GM21576 (cell line): Measurements from ENCODE around the gene CCDC102A.

Experiments used
- ATAC-seq: cut with Tn5 transposase; IDR thresholded peaks from one replicate; pipeline ENCODE4 v1.9.1; 2021; ENCODE audit warnings: mild to moderate bottlenecking, moderate library complexity; ENCODE audit not compliant: unreplicated experiment

CCDC102A gene

DNA sequence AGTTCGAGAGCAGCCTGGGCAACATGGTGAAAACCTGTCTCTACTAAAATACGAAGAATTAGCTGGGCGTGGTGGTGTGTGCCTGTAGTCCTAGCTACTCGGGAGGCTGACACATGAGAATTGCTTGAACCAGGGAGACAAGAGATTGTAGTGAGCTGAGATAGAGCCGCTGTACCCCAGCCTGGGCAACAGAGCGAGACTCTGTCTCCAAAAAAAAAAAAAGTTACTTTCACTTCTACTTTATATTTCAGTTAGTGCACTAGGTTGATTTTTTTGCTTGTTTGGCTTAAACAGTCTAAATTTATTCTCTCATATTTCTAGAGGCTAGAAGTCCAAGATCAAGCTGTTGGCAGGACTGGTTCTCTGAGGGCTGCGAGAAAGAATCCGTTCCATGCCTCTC, 13.4 kb downstream of the CCDC102A start:
- ATAC-seq = no peak

DNA sequence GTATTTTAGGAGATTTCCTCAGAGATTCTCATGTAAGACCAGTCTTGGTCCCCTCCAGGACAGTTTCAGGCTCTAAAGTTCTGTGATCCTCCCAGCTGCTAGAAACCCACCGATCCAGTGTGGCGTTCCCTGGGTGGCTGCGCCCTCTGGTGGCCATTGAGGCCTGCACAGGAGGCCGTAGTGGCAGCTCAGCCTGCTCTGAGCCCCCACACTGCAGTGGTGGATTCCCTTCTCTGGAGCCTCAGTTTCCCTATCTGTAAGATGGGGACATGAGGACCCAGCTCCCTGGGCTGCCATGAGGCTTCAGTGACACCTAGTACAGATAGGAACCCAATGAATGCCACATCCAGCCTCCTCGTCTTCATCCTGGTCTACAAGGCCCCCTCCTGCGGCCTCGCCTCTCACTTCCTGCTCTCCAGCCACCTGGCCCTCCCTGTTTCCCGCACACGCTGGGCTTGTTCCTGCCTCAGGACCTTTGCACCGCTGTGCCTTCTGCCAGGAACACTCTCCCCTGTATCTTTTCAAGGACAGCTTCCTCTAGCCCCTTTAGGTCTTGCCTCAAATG, 16.5 kb downstream of the CCDC102A start:
- ATAC-seq = peak; percentile 67

DNA sequence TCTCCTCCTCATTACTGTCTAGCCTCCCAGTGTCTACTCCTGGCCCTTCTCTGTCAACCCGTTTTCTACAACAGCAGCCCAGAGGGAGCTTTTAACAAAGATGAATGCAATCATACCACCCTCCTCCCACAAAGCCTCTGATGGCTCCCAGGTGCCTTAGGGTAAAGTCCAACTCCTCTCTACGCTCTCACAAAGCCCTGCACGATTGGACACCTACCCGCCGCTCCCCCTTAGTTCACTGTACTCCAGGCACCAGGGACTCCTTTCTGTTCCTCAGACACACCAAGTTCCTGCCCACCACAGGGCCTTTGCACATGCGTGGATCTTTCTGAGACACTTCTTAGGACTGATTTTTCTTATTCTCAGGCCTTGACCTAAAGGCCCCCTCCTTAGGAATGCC, 17.4 kb downstream of the CCDC102A start:
- no peak for ATAC-seq

DNA sequence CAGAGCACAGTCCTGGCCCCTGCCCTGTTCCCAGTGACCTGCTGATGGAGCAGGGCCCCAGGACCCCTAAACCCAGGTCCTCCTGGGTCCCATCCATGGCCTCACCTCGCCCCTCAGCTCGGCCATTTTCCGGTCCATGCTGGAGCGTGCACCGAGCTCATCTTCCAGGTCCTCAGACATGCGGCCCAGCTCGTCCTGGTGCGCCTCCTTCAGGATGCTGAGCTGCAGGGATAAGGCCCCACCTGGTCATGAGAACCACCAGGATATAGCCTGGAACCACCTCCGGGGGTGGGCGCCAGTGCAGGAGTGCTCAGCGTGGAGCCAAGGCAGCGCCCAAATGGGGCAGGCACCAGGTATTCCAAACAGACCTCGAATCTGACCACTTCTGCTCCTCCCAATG, 17.9 kb downstream of the CCDC102A start:
- no peak for ATAC-seq

DNA sequence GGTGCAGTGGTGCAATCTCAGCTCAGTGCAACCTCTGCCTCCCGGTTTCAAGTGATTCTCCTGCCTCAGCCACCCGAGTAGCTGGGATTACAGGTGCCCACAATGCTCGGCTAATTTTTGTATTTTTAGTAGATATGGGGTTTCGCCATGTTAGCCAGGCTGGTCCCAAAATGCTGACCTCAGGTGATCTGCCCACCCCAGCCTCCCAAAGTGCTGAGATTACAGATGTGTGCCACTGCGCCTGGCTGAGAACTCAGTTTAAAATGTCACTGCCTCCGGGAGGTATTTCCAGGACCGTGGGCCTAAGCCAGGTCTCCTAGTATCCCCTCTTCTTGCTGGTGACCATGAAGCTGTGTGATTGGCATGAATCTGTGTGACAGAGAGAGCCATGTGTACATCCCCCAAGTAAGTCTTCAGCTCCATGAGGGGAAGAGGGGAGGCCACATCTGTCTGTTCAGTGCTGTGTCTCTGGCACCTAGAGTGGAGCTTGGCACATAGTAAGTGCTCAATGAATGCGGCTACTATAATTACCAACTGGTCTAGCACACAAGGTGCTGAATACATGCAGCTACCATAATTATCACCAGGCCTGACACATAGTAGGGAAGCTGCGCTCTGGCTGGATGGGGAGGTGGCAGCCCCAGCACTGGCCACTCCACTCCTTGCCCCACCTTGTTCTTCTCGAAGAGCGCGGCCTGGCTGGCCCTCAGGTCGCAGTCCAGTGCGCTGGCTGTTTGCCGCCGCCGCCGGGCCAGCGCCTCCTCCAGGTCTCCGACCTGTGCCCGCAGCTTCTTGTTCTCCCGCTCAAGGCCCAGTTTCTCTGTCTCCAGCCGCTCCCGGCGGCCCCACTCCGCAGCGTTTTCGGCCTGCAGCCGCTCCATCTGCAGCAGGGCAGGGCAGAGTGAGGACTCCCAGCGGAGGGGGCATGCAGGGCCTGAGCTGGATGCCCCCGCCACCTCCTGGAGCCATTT, 18.7 kb downstream of the CCDC102A start:
- ATAC-seq = no peak

DNA sequence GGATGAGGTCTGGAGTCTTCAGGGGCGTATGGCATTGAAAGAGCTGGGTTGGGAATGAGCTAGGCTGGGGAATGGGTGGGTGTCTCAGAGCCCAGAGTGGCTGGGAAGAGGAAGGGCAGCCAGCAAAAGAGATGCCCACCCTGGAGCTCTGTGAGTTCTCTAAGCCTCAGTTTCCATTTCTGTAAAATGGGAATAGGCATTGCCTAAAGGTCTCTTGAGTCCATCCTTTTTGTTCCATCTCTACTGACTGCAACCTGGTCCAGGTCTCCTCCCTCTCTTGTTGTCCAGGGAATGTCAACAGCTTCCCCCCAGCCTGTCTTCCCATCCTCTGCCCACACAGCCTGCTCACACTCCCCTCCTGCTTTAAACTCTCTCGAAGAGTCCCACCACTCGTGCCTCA, 19.6 kb downstream of the CCDC102A start:
- ATAC-seq = no peak

DNA sequence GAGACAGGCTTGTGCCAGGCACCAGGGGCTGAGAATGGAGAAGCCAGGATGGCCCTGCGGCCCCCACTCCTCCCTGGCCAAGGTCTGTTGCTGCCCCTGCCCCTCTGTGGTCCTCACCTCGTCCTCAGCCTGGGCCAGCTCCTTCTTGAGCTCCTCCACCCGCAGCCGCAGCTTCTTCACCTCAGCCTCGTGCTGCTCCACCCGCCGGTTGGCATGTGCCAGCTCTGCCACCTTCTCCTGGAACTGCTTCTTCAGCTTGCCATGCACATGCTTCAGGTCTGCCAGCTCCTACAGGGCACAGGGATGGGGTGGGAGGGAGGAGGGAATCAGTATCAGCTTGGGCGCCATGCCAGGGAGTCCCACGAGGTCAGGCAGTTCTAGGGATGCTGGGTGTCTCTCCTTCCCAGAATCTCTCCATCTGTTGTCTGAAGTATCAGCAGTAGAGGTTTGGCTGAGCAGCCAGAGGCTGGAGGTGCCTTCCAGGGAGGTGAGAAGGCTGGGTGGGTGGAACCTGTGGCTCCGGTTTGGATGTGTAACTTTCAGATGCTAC, 20.1 kb downstream of the CCDC102A start:
- no peak for ATAC-seq

DNA sequence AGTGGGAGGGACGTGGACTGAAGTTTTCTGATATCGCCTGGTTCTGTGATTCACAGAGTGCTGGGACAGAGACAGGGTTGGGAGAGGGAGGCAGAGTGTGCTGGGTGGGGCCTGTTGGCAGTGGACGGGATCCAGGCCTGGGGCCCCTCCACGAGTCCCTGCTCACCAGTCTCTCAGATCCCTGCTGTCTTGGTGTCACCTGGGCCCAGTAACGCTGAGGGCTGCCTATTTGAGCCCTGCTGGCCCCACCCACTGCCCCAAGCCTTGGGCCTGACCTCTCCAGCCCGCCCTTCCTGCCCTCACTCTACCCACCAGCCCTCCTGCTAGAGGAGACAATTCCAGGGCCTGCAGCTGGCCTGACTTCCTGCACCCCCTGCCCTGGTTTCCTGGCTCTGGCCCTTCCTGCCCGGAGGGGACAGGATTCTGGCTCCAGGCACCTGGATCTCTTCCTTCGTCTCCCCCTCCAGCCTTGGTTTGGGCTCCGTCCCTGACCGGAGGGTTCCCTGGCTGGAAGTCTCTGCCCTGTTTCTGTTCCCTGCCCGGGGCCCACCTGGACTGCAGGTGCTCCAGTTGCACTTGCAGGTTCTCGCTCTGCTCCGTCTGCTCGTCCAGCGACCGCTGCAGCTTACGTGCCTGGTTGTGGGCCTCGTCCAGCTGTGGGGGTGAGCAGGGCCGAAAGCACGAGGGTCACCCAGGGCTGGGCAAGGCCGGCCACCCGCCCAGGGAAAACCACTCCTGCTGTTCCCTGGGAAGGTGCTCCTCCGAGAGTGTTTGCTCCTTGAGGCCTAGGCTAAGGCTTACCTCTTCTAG, 21.4 kb downstream of the CCDC102A start:
- ATAC-seq = no peak

DNA sequence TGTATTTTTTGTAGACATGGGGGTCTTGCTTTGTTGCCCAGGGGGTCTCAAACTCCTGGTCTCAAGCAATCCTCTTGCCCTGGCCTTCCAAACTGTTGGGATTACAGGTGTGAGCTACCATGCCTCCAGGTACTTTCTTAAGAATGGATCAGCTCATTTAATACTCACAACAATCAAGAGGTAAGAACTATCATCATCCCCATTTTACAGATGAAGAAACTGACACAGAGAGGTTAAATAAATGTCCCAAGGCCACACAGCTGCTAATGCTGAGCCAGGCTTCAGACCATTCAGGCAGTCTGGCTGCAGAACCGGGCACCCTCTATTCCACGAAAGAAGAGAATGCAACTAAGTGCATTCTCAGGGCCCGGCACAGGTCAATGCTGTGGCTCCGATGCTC, 22.0 kb downstream of the CCDC102A start:
- no peak for ATAC-seq

DNA sequence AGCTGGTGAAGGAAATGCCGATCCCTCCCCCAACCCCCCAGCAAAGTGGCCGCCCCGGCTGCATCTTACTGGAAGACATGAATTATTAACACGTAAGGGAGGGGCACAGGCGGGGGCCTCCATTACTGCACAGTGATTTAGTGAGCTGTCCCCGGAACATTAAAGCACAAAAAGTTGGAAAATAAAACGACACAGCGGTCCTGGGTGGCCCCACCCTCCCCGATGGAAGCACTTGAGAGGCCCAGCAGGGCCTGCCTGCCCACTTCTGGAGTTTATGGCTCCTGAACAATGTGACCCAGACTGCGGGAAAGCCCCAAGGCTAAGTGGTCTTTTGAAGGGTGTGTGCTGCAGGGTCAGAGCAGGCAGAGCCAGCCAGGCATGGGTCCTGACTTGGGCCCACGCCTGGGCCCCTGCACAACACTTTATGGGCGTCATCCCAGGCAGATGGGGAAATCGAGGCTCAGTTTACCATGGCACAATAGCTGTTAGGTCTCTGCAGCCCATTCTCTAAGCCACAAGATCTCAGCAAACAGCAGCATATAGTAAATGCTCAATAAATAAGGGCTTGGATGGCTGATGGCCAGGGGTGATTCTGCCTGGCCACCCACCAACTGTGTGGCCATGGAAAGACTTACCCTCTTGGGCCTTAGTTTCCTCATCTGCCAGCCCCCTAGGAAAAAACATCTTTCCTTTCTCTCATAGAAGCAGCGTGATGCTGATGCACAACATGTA, 22.8 kb downstream of the CCDC102A start:
- no peak for ATAC-seq

DNA sequence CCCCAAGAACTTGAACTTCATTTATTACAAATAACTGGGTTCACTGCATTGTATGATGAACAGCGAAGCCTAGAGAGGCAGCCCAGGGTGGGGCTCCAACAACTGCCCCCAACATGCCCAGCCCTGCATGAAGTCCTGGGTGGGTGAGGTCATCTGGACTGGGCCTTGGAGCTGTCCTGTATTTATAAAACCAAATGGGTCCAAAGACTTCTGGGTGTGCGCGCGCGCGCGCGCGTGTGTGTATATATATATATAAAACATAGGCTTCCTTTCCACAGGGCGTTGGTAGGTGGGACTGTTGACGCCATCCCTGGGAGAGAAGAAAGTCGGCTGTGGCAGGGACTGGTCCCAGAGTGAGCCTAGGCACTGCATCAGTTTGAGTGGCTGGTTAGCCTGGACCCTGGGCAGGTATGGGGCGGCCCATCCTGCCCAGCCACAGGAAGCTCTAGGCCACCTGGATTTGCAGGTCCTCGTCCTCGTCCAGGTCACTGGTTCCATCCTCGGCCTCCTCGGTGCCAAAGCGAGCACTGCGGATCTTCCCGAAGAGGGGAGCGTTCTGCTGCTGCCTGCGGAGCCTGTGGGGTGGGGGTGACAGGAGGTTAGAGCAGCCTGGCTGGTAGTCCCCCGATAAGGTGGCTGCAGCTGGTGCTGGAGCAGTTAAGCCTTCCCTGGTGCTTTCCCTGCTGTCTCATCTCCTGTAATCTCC, 23.9 kb downstream of the CCDC102A start:
- no peak for ATAC-seq

DNA sequence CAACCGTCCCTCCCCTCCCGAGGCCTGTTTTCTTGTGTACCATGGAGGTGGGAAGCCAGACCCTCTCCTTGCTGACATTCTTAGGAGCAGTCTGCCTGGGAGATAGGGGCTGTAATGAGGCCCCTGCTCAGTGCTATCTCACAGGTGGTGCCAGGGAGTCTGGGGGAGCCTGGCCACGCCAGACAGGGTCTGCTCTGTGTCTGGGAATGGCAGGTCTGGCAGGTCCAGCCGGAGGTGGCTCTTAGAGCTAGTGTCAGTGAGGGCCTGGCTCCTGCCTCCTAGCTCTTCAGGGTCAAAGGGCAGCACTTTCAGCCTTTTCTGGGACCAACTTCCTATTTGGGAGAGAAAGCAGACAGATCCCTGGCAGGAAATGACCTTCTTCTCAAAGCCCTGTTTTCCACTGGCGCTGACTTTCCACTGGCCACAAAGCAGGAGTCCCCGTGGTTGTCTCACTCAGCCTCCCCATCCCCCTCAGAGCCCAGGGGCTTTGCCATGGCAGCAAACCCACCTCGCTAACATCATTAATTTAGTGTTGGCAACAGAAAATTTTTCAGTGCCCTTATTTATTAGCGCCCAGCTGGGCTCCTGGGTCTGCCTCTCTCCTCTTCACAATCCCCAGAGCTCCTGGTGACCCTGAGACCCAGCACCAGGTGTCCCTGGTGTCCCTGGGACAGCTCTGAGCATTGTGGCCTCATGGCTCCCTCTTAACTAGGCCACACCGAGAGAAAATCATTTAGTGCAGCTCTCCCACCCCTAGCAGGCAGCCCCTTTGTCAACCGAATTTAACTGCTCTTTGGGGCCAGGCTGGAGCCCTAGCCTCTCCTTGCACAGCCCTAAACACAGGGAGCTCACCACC, 26.1 kb downstream of the CCDC102A start:
- no peak for ATAC-seq

DNA sequence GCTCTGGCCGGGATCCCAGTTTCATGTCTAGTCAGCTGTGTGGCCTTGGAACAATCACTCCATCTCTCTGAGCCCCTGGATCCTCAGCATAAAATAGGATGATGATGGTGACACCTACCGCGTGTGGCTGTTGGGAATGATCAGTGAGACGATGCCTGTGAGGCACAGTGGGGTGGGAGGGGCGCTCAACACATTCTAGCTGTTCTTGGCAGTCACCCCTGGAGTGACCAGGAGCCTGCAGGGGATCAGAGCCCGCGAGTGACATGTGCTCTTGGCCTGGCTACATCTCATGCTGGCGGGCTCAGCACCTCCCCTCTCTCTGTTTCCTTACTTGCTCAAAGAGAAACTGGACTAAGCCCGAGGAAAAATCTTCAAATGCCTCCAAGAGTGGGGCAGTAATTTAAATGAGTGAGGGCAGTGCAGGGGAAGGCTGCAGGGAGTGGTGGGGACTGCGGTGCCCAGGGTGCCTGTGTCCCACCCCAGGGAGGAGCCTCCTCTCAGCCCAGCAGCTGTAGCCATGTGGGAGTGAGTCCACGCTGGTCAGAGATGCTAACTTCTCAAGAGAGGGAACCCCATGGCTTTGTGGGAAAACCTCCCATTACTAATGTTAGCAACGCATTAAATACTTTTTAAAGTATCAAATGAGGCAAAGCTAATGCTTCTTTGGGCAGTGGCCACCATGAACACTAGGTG, 27.0 kb downstream of the CCDC102A start:
- no peak for ATAC-seq

DNA sequence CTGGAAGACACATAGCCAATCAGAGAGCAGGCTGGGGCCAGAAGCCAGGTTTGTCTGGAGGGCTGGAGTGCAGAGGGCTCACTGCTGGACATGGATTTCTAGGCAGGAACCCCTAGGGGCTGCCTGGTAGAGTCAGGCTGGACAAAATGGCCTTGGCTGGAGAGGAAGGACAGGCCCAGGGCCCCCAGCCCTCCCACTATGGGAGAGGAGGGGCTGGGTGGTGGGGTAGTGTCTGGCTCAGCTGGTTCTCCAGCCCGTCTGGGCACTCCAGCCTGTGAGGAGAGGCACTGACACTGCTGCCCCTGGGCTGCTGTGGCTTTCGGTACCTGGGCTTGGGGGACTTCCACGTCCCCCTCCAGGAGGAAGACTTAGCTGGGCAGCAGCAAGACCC, 28.3 kb downstream of the CCDC102A start:
- ATAC-seq = no peak

DNA sequence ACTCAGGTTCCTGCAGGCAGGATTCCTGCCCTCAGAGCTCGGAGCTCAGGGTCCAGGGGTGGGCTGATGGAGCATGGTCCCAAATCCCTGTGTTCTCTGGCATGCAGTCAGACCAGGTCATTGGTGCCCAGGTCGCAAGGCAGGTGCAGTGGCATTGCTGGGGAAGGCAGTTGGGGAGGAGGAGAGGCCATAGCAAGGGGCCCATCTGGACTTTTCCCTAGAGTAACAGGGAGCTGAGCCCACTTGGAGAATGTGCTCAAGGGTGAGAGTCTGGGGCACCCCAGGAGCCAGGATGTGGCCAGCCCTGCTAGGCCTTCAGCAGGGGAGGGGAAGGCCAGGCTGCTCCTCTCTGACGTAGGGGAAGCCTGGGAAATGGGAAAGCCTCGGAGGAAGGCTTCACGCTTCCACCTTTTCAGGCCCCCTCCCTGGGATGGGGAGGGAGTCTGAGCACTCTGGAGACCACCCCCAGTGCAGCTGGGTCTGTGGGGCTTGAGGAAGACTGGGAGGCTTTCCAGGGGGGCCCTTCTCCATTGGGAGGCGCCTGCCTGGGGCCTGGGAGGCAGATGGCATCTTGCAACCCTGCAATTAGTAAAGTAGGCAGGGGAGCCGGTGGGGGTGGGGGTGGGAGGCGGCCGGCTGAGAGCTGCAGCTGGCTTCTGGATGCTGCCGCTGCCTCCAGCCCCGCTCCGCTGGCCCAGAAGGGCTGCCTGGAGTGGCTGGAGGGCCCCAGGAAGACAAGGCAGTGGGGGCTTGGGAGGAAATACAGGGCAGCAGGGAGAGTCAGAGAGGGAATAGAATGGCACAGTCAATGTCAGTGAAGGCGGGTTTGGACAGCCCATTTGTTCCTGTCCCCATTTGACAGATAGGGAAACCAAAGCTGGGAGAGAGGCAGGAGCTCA, 29.0 kb downstream of the CCDC102A start:
- ATAC-seq = no peak

DNA sequence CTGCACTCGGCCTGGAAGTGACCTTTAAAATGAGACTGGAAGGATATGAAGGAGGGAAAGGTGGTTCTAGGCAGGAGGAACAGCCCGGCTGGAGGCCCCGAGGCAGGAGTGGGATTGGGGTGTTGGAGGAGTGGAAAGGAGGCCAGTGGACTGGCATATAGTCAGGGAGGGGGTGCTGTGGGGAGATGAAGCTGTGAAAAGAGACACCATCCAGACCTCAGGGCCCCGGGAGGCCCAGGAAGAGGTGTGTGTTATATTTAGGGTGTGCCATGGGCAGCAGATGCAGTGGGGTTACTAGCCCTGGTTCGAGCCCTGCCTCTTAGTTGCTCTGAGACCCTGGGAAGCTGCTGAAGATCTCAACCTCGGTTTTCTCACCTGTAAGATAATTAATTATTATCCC, 31.2 kb downstream of the CCDC102A start:
- ATAC-seq = no peak

DNA sequence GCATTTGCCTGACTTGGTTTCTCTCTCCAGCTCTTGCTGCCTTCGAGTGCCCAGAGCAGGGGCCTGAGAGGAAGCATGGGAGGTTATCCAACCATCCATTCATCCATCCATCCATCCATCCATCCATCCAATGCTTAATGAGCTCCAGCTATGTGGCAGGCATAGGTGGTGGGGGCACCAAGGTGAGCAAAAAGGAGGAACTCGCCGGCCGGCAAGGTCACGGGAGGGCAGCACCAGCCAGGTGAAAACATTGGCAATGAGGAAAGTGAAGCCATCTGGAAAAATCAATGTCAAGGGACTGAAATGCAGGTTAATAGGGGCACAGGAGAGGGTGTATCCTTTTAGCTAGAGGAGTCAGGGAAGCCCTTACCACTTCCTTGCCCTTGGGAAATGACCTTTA, 31.9 kb downstream of the CCDC102A start:
- ATAC-seq = no peak

DNA sequence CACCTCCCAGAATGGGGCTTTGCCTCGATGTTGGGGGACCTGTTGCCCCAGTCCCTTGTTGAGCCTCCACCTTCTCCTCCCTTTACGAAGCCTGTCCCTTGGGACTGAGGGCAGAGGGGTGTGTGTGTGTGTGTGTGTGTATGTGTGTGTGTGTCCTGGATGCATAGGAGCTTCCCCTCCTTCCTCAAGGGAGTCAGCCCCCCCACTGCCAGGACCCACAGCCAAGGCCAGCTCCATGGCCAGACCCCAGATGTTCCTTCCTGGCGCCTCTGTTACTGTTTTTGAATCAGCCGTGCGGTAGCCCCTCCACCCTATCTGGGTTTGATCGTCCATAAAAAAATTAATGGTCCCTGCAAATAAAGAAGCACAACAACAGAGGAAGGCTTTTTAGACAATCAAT, 32.4 kb downstream of the CCDC102A start:
- no peak for ATAC-seq
